Kidney tubule cell (primary cell): ENCODE measurements around the gene EYA2.

ENCODE experiments used
- DNase-seq: peaks from one replicate; pipeline ENCODE4 v3.0.0-alpha.2; 2018; ENCODE audit warnings: low spot score

Gene EYA2

DNA sequence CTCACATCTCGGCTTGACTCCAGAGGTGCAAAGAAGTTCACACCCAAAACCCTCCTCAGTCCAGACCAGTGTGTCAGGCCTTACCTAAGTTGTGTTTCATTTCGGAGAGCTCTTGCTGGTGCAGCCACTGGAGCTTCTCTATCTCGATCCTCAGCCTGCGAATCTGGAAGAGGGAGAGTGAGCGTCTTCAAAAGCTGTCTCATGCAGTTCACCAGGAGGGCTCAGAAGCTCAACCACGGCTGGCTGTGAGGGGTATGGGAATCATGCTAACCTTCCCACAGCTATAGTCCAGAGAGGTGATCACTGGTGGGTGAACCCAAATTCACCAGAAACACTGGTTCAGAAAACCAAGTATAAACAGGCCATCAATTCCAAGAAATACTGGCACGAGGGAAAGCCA, 332.5 kb downstream of the EYA2 start:
- DNase-seq, result no peak

DNA sequence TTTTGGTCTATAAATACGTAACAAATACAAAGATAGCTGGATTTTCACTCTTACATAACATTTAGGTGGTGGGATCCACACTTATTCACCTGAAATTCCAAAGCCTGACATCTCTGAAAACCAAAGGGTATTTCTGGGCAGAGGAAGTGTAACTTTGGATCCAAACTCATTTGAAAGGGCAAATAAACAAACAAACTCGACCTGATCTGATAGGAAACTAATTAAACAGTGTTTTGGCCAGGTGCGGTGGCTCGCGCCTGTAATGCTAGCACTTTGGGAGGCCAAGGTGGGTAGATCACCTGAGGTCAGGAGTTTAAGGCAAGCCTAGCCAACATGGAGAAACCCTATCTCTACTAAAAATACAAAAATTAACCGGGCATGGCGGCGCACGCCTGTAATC, 332.9 kb downstream of the EYA2 start:
- no peak for DNase-seq

DNA sequence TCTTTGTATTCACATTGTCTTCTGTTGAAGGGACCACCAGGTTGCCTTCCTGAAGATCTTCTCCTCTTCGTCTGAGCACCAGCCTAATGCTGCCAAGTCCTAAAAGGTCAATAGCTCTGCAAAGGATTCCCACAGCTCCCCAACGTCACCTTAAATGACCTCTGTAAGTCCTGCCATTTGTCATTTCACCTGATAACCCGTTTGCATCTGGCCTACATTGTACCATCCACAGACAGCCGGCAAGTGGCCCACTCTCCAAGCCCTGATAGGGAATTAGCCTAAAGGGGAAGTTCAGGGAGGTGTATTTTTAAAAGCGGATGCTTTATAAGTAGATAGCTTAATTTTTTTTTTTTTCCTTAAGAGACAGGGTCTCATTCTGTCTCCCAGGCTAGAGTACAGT, 334.0 kb downstream of the EYA2 start:
- no peak for DNase-seq

DNA sequence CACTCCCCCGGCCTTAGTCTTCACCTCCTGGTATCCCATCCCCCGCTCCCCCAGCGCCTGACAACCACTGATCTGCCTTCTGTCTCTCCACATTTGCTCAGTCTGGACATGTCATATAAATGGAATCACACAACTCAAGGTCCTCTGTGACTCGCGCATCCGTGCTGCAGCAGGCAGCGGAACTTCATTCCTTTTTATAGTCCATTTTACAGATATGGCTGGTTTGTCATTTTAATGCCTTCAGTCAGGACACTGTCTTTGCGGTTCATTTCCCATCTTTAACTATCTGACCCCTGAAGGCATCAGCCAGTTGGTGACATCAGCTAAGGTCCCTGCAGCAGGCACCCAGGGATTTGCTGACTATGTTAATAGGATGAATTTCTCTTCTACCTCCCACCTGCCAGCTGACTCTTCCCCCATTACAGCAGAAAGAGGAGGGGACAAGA, 336.2 kb downstream of the EYA2 start:
- DNase-seq, result peak; percentile 38

DNA sequence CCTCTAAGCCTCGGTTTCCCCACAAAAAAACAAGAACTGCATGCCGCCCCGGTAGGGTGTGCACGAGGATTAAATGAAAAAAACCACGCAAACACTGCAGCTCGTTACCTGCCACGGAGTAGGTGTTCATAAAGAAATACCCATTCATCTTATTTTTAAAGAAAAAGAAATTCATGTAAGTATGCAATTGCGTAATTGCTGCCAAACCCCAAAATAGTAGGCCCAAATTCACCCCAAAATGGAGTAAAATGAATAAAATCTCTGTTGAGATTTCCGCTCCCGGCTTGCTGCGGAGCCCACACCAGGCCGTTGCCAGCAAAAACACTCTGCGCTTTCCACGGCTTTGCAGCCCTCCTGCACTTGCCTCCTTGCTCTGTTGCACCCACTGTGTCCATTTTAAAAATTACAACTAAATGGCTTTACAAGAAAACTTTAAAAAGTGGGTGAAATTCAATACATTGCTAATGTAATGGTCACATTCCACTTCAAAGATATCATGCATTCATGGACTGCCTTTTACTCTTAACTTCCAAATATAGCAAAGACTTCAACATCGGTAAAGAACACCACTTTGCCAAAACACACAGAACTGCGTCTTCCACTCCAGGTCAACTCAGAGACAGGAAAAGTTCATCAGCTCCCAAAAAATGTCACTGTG, 336.9 kb downstream of the EYA2 start:
- DNase-seq, result no peak

DNA sequence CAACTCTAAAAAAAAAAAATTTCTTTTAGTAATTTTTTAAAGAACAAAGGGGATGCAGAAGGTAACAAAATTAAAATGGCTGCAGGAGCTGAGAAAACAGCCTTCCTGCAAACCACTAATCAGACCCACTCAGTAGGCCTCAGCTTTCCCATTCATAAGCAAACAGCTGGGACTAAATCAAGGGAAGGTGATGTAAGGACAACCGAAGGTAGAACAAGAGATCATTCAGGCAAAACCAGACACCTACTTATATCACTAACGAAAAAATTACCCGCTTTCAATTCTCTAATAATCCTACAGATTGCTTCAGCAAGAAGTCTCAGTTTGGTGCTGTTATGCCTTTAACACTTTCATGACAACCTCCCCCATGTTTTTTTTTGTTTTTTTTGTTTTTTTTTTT, 337.9 kb downstream of the EYA2 start:
- DNase-seq, result no peak

DNA sequence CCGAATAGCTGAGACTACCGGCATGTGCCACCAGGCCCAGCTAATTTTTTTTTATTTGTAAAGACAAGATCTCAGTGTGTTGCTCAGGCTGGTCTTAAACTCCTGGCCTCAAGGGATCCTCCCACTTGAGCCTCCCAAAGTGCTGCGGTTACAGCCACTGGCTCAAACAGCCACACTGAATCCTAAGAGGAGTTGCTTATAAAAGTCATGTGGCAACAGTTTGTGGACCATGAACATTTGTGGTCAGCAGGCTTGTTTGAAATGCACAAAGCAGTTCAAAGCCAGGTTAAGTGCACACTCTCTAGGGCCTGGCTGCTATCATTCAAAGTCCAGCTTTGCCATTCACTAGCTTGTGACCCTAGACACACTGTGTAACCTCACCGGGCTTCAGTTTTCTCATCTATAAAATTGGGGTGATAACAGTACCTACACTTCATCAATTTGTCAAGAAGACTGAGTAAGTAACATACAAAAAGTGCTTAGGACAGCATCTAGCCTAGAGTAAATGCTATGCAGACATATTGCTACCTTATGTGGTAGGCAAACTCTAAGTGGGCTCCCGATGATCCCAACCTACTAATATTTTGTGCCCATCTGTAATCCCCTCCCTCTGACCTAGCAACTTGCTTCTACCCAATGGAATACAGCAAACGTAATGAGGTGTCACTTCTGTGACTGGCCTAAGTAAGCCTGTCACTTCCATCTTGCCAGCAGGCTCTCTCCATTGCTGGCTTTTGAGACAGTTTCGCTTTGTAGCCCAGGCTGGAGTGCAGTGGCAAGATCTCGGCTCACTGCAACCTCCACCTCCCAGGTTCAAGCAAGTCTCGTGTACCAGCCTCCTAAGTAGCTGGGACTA, 338.9 kb downstream of the EYA2 start:
- DNase-seq, result no peak

DNA sequence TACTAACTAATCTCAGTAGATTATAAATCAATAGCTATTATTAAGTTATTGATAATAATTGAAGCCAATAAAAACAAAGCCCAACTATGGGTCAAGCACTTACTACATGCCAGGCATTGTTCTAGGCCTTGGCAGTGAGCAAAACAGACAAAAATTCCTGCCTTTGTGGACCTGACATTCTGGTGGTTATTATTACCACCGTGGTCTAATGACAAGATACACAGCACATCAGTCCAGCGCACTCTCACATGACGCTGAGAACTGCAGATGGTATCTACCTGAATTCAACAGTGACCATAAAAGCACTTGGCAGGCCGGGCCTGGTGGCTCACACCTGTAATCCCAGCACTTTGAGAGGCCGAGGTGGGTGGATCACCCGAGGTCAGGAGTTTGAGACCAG, 340.5 kb downstream of the EYA2 start:
- DNase-seq, result no peak

DNA sequence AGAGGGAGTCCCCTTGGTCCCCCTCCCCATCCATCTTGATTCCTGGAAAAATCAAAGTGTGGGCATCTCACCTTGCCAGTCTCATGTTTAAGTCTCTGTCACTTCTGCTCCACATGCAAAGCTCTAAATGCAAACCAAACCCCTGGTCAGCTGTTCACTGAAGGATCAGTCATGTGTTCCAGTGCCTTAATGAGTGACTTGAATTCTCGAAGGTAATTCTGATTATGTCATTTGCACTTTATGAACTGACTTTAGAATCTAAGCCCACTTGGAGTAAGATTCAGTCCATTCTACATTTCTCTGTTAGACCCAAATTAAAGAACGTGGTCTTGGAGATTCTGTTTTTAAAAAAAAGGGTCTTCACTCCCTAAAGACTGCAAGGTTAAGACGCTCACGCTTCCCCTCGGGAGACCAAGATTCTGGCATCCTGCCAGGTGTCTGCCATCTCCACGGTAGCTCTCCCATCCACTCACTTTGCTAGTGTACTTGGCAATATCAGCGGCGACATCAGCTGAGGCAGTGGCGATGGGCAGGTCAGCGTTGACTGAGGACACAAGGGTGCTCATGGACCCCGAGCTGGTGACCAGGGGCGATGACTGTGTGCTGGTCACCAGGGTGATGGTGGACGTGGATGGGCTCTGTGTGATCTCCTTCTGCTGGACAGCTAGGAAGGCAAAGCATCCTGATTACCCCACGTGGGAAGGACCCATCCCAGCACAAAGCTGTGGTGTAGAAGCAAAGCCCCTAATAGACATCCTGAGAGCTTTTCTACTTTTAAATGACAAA, 341.4 kb downstream of the EYA2 start:
- DNase-seq, result no peak

DNA sequence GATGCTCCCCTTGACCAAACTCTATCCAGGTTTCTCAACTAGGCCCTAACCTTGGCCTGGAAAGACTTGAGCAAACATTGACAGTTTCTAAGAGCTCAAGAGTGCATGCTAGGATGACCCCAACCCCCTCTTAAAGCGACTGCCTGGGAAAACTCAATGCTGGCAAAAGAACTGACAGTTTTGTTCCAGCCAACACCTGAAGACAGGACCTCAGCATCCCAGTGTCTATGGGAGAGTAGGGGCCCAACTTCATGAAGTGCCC, 341.9 kb downstream of the EYA2 start:
- no peak for DNase-seq

DNA sequence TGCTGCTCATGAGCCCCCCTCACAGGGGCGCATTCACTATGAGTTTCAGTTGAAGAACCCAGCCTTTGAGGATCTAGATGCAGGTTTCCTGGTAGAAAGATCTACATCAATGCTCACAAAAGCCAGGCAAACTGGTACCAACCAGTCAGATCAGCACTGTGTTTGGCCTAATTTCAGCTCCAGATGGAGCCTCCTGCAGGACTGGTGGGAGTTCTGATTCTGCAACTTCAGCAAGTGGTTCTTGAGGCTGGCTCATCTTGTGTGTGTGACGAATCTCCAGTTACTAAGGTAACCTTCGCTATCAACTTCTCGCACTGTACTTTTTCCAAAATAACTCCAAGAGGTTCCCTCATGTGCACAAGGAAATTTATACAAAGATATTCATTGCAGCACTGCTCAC, 343.1 kb downstream of the EYA2 start:
- no peak for DNase-seq
